Measurements from ENCODE around the gene SCFD2.
"Not testable (repeated sequence)": the region's sequence is repeated elsewhere in the genome, so short reads cannot be mapped to it uniquely, and the experiment has no call there.

Gene SCFD2

GRCh38 chr4:53348046-53348445 lies 17.8 kb downstream of the SCFD2 start:
- Mint-ChIP-seq H3K9me3 (peaks cover 20% of the 10 kb centered on the region), H3K4me1 (no peaks in the 10 kb centered on the region), H3K36me3 (ENCODE audit: low read depth) (peaks cover 46% of the 10 kb centered on the region), H3K27ac (no peak overlapping the region), H3K27me3 (ENCODE audit: low read depth, poor library complexity) (no peaks in the 10 kb centered on the region), H3K4me3 (no peak overlapping the region)
- DNase-seq: no peak
- no peak for TF ChIP-seq CTCF (IDR thresholded peaks at IDR 0.05)

- TF ChIP-seq CTCF (IDR thresholded peaks at IDR 0.05): no peak
- peaks cover 38% of the 10 kb centered on the region for H3K36me3 Mint-ChIP-seq (ENCODE audit: low read depth)
- no peaks in the 10 kb centered on the region for H3K4me1 Mint-ChIP-seq
- H3K27ac Mint-ChIP-seq: no peak overlapping the region
- H3K9me3 Mint-ChIP-seq: peaks cover 21% of the 10 kb centered on the region
- no peak overlapping the region for H3K4me3 Mint-ChIP-seq
- DNase-seq: no peak
- no peaks in the 10 kb centered on the region for H3K27me3 Mint-ChIP-seq (ENCODE audit: low read depth, poor library complexity)
Observed at GRCh38 chr4:53346920-53347852, 18.7 kb downstream of the SCFD2 start.

- Mint-ChIP-seq H3K9me3 (peaks cover 22% of the 10 kb centered on the region), H3K36me3 (ENCODE audit: low read depth) (peaks cover 36% of the 10 kb centered on the region)
- H3K27me3 Mint-ChIP-seq (ENCODE audit: low read depth, poor library complexity): not testable (repeated sequence)
Observed at GRCh38 chr4:53346392-53346791, 19.5 kb downstream of the SCFD2 start.

GRCh38 chr4:53340145-53340544 lies 25.7 kb downstream of the SCFD2 start:
- H3K4me1 Mint-ChIP-seq; H3K4me3 Mint-ChIP-seq; H3K27me3 Mint-ChIP-seq (ENCODE audit: low read depth, poor library complexity); DNase-seq; H3K27ac Mint-ChIP-seq: not testable (repeated sequence)
- Mint-ChIP-seq H3K9me3 (peaks cover 54% of the 10 kb centered on the region), H3K36me3 (ENCODE audit: low read depth) (peaks cover 39% of the 10 kb centered on the region)

More at GRCh38 chr4:53346392-53346791, 19.5 kb downstream of the SCFD2 start:
- H3K4me1 Mint-ChIP-seq, H3K4me3 Mint-ChIP-seq, H3K27ac Mint-ChIP-seq, DNase-seq: not testable (repeated sequence)

- peaks cover 29% of the 10 kb centered on the region for H3K9me3 Mint-ChIP-seq
- H3K27me3 Mint-ChIP-seq (ENCODE audit: low read depth, poor library complexity); H3K4me3 Mint-ChIP-seq; H3K4me1 Mint-ChIP-seq; DNase-seq; H3K27ac Mint-ChIP-seq: not testable (repeated sequence)
- peaks cover 13% of the 10 kb centered on the region for H3K36me3 Mint-ChIP-seq (ENCODE audit: low read depth)
Observed at GRCh38 chr4:53334916-53335315, 30.9 kb downstream of the SCFD2 start.

GRCh38 chr4:53326535-53326934 lies 39.3 kb downstream of the SCFD2 start:
- H3K9me3 Mint-ChIP-seq: peaks cover 22% of the 10 kb centered on the region
- H3K27me3 Mint-ChIP-seq (ENCODE audit: low read depth, poor library complexity): peaks cover 4% of the 10 kb centered on the region
- DNase-seq: no peak
- no peak overlapping the region for H3K27ac Mint-ChIP-seq
- H3K4me3 Mint-ChIP-seq: no peak overlapping the region
- H3K4me1 Mint-ChIP-seq: no peaks in the 10 kb centered on the region
- H3K36me3 Mint-ChIP-seq (ENCODE audit: low read depth): peaks cover 17% of the 10 kb centered on the region
- no peak for TF ChIP-seq CTCF (IDR thresholded peaks at IDR 0.05)

GRCh38 chr4:53322696-53323095 lies 43.2 kb downstream of the SCFD2 start:
- Mint-ChIP-seq H3K4me3 (no peak overlapping the region), H3K9me3 (peaks cover 8% of the 10 kb centered on the region), H3K4me1 (no peaks in the 10 kb centered on the region), H3K27ac (no peak overlapping the region), H3K36me3 (ENCODE audit: low read depth) (peaks cover 10% of the 10 kb centered on the region), H3K27me3 (ENCODE audit: low read depth, poor library complexity) (peaks cover 3% of the 10 kb centered on the region)
- no peak for TF ChIP-seq CTCF (IDR thresholded peaks at IDR 0.05)
- no peak for DNase-seq

Data from nephron progenitor cell (in vitro differentiated cells).